GM12878 (cell line): ENCODE data around the gene VPS29. TPM values are rescaled to one million over a fixed set of nuclear protein-coding genes. Genes with fewer than 3 reads are reported as not detected.

Source experiments
- ASH2L ChIP-seq: fragments of 300-600, 200-600 bp; sonication (generic); IDR thresholded peaks from 2 replicates; pipeline ENCODE4 v1.6.1; 2017; ENCODE audit warnings: low read depth, mild to moderate bottlenecking, borderline replicate concordance
- ATF2 ChIP-seq: IDR thresholded peaks from 2 replicates; pipeline ENCODE4 v1.6.1; 2012; ENCODE audit warnings: low read length, inconsistent platforms
- BCL3 ChIP-seq: IDR thresholded peaks from 2 replicates; pipeline ENCODE4 v1.6.1; 2011; ENCODE audit warnings: borderline replicate concordance, low read depth, mild to moderate bottlenecking, moderate library complexity, low read length; ENCODE audit not compliant: insufficient read depth, poor library complexity, severe bottlenecking
- BCLAF1 ChIP-seq: fragments of 450-650 bp; IDR thresholded peaks from 2 replicates; pipeline ENCODE4 v1.6.1; 2017; ENCODE audit warnings: antibody characterized with exemption, mild to moderate bottlenecking, moderate library complexity
- E2F4 ChIP-seq: IDR thresholded peaks from 2 replicates; pipeline ENCODE4 v1.6.1; 2012; ENCODE audit warnings: low read depth, low read length, improper control_type of control experiment
- ETV6 ChIP-seq, 2 experiments: fragments of 450-650 bp in 1 of 2; IDR thresholded peaks in 1 of 2; conservative IDR thresholded peaks in 1 of 2; 2 replicates each; pipeline ENCODE4 v1.6.1; 2014; ENCODE audit warnings: antibody characterized with exemption in 1 of 2, borderline replicate concordance in 1 of 2, low read depth in 1 of 2, mild to moderate bottlenecking in 1 of 2, moderate library complexity in 1 of 2
- KLF5 ChIP-seq: fragments of 450-650 bp; IDR thresholded peaks from 2 replicates; pipeline ENCODE4 v1.6.1; 2014; ENCODE audit warnings: mild to moderate bottlenecking; ENCODE audit not compliant: partially characterized antibody
- MEF2A ChIP-seq: IDR thresholded peaks from 2 replicates; pipeline ENCODE4 v1.6.1; 2011; ENCODE audit warnings: low read depth, mild to moderate bottlenecking, low read length, moderate library complexity; ENCODE audit not compliant: insufficient read depth
- NFIC ChIP-seq: IDR thresholded peaks from 2 replicates; pipeline ENCODE4 v1.6.1; 2012; ENCODE audit warnings: low read depth, mild to moderate bottlenecking, inconsistent platforms, low read length, moderate library complexity
- NRF1 ChIP-seq: conservative IDR thresholded peaks from 2 replicates; pipeline ENCODE4 v1.6.1; 2011; ENCODE audit warnings: mild to moderate bottlenecking, low read depth, low read length, improper control_type of control experiment
- RELB ChIP-seq: fragments of 450-650 bp; IDR thresholded peaks from 2 replicates; pipeline ENCODE4 v1.6.1; 2017; ENCODE audit warnings: low read depth, mild to moderate bottlenecking, moderate library complexity
- SMARCA5 ChIP-seq: fragments of 450-650 bp; IDR thresholded peaks from 2 replicates; pipeline ENCODE4 v1.6.1; 2017; ENCODE audit warnings: mild to moderate bottlenecking
- SREBF1 ChIP-seq: IDR thresholded peaks from 2 replicates; pipeline ENCODE4 v1.6.1; 2012; ENCODE audit warnings: mild to moderate bottlenecking, low read length
- ZBTB11 ChIP-seq: fragments of 450-650 bp; formaldehyde crosslinking; IDR thresholded peaks from 2 replicates; pipeline ENCODE4 v1.5.0; 2022; ENCODE audit warnings: mild to moderate bottlenecking, missing genetic modification characterization
- polyA plus RNA-seq, 11 experiments: library from polyadenylated mRNA; depleted of rRNA in 4 of 11; unstranded in 6 of 11; stranded (reverse) in 5 of 11; fragments of >200 nt; fragmentation: Nextera tagmentation in 4 of 11; fragmentation: Illumina TruSeq in 1 of 11; extraction: Ambion mirVana in 4 of 11; extraction: Trizol in 1 of 11; gene quantifications; 1 replicate in 1 of 11; 2 replicates in 10 of 11; pipeline versions ENCODE4 v1.2.1 to v1.2.3, GENCODE V29; 2011 to 2016; ENCODE audit warnings: inconsistent platforms in 2 of 11, missing spikeins in 2 of 11, low read depth in 1 of 11
- total RNA-seq, 4 experiments: library from RNA; depleted of rRNA in 3 of 4; stranded (reverse); fragments of >200 nt in 3 of 4; fragmentation: Illumina TruSeq in 1 of 4; extraction: Trizol in 1 of 4; gene quantifications; 2 replicates each; pipeline versions ENCODE4 v1.2.1 to v1.2.3, GENCODE V29; 2013 to 2021

VPS29 gene
- total and polyA plus RNA-seq, 10 of the 15 experiments (the other 5 are each of a cell fraction or from before 2014, with no cell fraction given), result 65.3 to 405 (median 206) TPM

- no peak for TF ChIP-seq BCLAF1
- TF ChIP-seq NFIC, result peak; percentile 50; the same call in 1 of the 2 replicates
- TF ChIP-seq ATF2, result no peak
- TF ChIP-seq ASH2L, result no peak
- peak in 1 of 2 experiments; percentile 55; a peak in 1 of 4 replicates for TF ChIP-seq ETV6 (conservative IDR thresholded peaks at IDR 0.05 in 1 of 2, IDR thresholded peaks at IDR 0.05 in 1 of 2; ENCODE audit: borderline replicate concordance in 1 of 2, low read depth in 1 of 2)
- no peak for TF ChIP-seq NRF1
- TF ChIP-seq SREBF1, result no peak
- no peak for TF ChIP-seq BCL3
- peak; percentile 95 for TF ChIP-seq E2F4
- no peak for TF ChIP-seq KLF5
- no peak for TF ChIP-seq ZBTB11 (CRISPR knock-in tag)
- no peak for TF ChIP-seq SMARCA5
- peak; percentile 78 for TF ChIP-seq RELB
- no peak for TF ChIP-seq MEF2A
Observed at GRCh38 chr12:110501752-110502738, at the start of gene VPS29, which contains the start of gene RAD9B (continued).
